GM12874 (cell line): ENCODE data around the gene TBC1D9B.

Experiments used
- TF ChIP-seq, protein P1 (sequence below): IDR thresholded peaks from 2 replicates; pipeline ENCODE4 v1.5.1; 2011; ENCODE audit warnings: low read depth, mild to moderate bottlenecking, control low read depth, low read length, moderate library complexity; ENCODE audit not compliant: insufficient read depth

The TBC1D9B gene

DNA sequence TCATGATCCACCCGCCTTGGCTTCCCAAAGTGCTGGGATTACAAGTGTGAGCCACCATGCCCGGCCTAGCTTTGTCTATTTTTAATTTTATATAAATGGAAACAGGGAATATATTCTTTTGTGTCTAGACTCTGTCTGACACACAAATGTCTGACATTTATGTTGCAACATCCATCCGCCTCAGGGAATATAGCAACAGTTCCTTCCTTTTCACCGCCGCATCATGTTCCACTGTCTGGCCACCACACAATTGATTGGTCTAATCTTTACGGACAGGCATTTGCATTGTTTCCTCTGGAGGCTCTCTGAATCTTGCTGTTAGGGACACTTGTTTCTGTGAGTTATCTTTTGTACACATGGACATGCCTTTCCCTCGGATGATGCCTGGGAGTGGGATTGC, 20.1 kb upstream of the TBC1D9B start:
- TF ChIP-seq, protein P1, sequence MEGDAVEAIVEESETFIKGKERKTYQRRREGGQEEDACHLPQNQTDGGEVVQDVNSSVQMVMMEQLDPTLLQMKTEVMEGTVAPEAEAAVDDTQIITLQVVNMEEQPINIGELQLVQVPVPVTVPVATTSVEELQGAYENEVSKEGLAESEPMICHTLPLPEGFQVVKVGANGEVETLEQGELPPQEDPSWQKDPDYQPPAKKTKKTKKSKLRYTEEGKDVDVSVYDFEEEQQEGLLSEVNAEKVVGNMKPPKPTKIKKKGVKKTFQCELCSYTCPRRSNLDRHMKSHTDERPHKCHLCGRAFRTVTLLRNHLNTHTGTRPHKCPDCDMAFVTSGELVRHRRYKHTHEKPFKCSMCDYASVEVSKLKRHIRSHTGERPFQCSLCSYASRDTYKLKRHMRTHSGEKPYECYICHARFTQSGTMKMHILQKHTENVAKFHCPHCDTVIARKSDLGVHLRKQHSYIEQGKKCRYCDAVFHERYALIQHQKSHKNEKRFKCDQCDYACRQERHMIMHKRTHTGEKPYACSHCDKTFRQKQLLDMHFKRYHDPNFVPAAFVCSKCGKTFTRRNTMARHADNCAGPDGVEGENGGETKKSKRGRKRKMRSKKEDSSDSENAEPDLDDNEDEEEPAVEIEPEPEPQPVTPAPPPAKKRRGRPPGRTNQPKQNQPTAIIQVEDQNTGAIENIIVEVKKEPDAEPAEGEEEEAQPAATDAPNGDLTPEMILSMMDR = no peak

DNA sequence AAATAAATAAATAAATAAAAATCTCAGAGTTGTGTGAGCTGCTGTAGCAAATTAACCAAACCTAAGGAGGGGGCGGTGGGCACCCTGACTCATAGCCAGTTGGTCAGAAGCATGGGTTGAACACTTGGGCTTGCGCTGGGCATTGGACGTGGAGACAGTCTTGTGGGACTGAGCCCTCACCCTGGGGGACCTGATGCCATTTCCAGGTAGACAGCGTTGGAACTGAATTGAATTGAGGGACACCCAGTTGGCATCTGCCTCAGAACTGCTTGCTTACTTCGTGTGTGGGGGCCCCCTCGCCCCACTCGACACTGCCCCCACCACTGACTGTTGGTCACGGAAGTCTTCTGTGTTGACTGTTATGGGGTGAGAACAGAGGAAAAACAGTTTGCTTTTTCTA, 19.0 kb upstream of the TBC1D9B start:
- TF ChIP-seq, protein P1 = no peak

DNA sequence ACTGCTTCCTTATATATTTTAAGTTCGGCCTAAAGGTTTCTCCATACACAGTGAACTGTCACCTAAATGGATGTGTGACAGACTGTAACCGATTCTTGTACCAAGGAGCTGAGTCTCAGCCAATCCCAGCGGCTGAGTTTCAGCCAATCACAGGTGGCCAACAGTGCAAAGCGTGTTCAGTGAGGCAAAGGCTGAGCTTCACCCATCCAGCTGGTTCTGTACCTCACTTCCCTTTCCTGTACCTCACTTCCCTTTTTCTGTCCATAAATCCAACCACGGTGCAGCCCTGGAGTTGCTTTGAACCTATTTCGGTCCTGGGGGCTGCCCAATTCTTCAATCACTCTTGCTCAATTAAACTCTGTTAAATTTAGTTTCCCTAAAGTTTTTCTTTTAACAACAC, 15.7 kb upstream of the TBC1D9B start:
- TF ChIP-seq, protein P1 = no peak

DNA sequence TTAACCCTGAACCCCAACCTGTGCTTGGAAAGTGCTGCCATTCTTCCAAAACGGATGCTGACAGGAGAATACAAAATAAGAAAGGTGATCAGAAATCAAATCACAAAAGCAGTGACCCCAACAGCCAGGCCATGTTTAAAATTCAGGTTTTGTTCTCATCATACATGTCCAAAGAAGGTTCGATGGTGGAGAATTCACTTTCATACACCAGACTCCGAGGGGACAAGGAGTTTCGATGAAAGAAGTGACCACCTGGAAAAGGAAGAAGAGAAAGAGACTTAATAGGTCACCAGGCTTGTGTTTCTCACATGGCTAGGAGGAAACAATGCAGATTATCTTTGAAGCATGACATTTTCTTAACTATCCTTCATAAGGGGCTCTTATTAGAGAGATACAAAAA, 12.5 kb upstream of the TBC1D9B start:
- TF ChIP-seq, protein P1 = no peak

DNA sequence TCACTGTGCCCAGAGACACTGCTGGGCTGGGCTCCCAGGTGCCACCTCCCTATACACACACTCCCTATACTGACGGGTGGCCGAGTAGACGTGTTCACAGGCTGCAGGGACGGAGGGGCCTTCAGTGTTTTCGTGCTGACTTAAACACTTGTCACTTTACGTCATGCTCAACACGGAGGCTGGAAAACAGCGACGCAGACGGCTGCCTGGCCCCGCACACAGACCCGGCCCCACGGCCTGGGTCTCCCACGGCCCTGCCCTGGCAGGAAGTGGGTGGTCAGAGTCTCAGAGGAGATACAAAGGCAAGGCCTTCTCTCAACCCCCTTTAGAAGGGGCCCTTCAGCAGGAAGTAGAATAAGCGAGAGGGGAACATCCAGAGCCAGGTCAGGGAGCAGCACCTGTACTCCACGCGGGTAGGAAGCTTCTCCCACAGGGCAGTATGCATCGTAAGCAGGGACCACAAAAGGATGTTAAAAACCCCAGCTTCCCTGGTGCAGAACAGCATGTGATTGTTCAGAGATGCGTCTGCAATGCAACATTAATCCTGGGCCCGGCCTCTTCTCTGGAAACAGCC, 11.9 kb upstream of the TBC1D9B start:
- TF ChIP-seq, protein P1 = no peak

DNA sequence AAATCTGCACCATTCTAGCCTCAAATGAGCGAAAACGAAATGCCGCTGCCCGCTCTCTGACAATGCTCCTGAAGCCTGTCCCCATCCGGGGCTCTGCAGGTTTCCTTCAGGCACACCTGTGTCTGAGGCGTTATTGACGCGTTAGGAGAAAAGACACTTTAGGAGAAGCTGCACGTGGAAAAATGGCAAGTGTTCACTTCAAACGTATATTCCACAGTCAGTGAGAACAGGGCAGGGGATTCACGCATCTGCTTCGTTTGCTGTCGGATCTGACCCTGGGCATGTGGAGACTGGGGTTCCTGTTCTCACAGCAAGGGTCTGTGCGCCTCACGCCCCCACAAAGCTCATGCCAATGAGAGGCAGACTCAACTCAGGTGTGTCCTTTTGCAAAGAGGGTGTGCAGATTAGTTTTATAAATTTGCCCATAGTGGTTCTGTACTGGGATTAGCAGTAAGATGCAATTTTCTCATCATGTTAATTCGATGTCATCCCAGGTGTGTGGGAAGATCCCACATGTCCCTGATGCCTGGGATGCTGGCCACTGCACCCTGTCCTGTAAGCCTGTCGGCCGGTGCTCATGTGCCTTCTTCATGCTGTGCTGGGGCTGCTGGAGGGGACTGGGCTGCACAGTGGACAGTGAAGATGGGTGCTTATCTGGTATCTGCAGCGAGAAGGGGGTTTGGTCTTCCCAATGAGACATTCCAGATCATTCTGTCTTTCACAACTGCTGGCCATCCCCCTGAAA, 11.2 kb upstream of the TBC1D9B start:
- TF ChIP-seq, protein P1 = no peak

DNA sequence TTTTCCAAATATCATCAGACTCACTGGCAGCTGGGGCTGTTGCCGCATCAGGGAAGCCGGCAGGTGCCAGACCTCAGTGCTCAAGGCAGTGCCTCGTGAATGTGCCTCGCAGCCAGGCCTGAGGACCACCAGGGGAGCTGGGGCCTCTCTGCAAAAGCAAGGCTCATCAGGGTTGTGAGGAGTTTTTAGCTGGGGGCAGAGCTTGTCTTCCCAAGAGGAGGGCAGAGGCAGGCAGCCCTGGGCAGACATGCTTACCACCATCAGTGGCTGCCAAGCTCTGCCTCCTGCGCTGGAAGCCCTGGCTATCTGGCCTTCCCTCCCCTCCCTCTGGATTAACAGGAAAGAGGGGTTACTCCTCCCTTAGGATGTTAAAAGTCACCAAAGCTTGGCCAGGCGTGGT, 8.8 kb upstream of the TBC1D9B start:
- TF ChIP-seq, protein P1 = no peak
